Liver (tissue), 9 donors: ENCODE results near the gene MEGF6. TPM values are rescaled to one million over a fixed set of nuclear protein-coding genes. Genes with fewer than 3 reads are reported as not detected.

Source experiments
- DNase-seq: peaks from one replicate; pipeline ENCODE4 v3.0.0-alpha.2; 2017; ENCODE audit warnings: low spot score
- H3K27ac ChIP-seq, 2 donors: one replicate each; pipeline ENCODE4 v1.7.0; 2013; ENCODE audit warnings: inconsistent platforms in 2 of 2, low read length in 2 of 2, control low read depth in 1 of 2, low read depth in 1 of 2, mild to moderate bottlenecking in 1 of 2
- H3K27me3 ChIP-seq, 4 donors: one replicate each; pipeline versions ENCODE4 v1.6.1 to v1.7.0; 2013; ENCODE audit warnings: low read length in 3 of 4, inconsistent platforms in 1 of 4, mild to moderate bottlenecking in 1 of 4, moderate library complexity in 1 of 4; ENCODE audit not compliant: control insufficient read depth in 4 of 4, insufficient read depth in 4 of 4
- H3K36me3 ChIP-seq, 4 donors: one replicate each; pipeline versions ENCODE4 v1.6.1 to v1.7.0; 2013; ENCODE audit warnings: low read length in 3 of 4, mild to moderate bottlenecking in 3 of 4, low read depth in 1 of 4, moderate library complexity in 1 of 4; ENCODE audit not compliant: control insufficient read depth in 4 of 4, insufficient read depth in 3 of 4
- H3K4me1 ChIP-seq, 4 donors: one replicate each; pipeline versions ENCODE4 v1.6.1 to v1.7.0; 2013; ENCODE audit warnings: low read length in 3 of 4, mild to moderate bottlenecking in 3 of 4, moderate library complexity in 1 of 4; ENCODE audit not compliant: control insufficient read depth in 4 of 4, insufficient read depth in 4 of 4
- H3K4me3 ChIP-seq, 3 donors: one replicate each; pipeline versions ENCODE4 v1.6.1 to v1.7.0; 2013; ENCODE audit warnings: low read length in 3 of 3, control low read depth in 1 of 3, low read depth in 1 of 3, mild to moderate bottlenecking in 1 of 3
- H3K9ac ChIP-seq, 2 donors: one replicate each; pipeline ENCODE4 v1.7.0; 2013; ENCODE audit warnings: low read length in 2 of 2, mild to moderate bottlenecking in 2 of 2, moderate library complexity in 2 of 2, control low read depth in 1 of 2, low read depth in 1 of 2
- H3K9me3 ChIP-seq, 4 donors: one replicate each; pipeline versions ENCODE4 v1.6.1 to v1.7.0; 2013; ENCODE audit warnings: low read length in 3 of 4; ENCODE audit not compliant: control insufficient read depth in 4 of 4
- ATF3 ChIP-seq: IDR thresholded peaks from 2 replicates; pipeline ENCODE4 v1.6.1; 2016; ENCODE audit warnings: antibody characterized with exemption
- EGR1 ChIP-seq, 2 donors: IDR thresholded peaks; 2 replicates each; pipeline ENCODE4 v1.6.1; 2016 to 2018; ENCODE audit warnings: antibody characterized with exemption in 2 of 2, low read depth in 2 of 2
- FOXA1 ChIP-seq: IDR thresholded peaks from 2 replicates; pipeline ENCODE4 v1.6.1; 2016; ENCODE audit warnings: antibody characterized with exemption
- FOXA2 ChIP-seq: IDR thresholded peaks from 2 replicates; pipeline ENCODE4 v1.6.1; 2016; ENCODE audit warnings: antibody characterized with exemption
- GABPA ChIP-seq, 2 donors: IDR thresholded peaks in 1 of 2; conservative IDR thresholded peaks in 1 of 2; 2 replicates each; pipeline ENCODE4 v1.6.1; 2016; ENCODE audit warnings: antibody characterized with exemption in 2 of 2, mild to moderate bottlenecking in 1 of 2, moderate library complexity in 1 of 2
- NR2F2 ChIP-seq: IDR thresholded peaks from 2 replicates; pipeline ENCODE4 v1.6.1; 2016; ENCODE audit warnings: antibody characterized with exemption
- RAD21 ChIP-seq, 2 donors: IDR thresholded peaks; 2 replicates each; pipeline ENCODE4 v1.6.1; 2016; ENCODE audit warnings: antibody characterized with exemption in 2 of 2, mild to moderate bottlenecking in 2 of 2
- SP1 ChIP-seq: IDR thresholded peaks from 2 replicates; pipeline ENCODE4 v1.6.1; 2018; ENCODE audit warnings: antibody characterized with exemption, mild to moderate bottlenecking
- YY1 ChIP-seq: IDR thresholded peaks from 2 replicates; pipeline ENCODE4 v1.6.1; 2016; ENCODE audit warnings: antibody characterized with exemption, mild to moderate bottlenecking
- WGBS: extraction: QIAGEN DNeasy Blood & Tissue Kit; methylation state at CpG from one replicate; pipeline ENCODE4 v1.1.7; 2013; 5-methylcytosine and 5-hydroxymethylcytosine counted together
- polyA plus RNA-seq, 2 donors: library from polyadenylated mRNA; stranded (reverse) in 1 of 2; unstranded in 1 of 2; fragments of 200-250 nt in 1 of 2; fragments of >200 nt in 1 of 2; fragmentation: Nextera tagmentation in 1 of 2; extraction: Ambion mirVana in 1 of 2; gene quantifications; one replicate each; pipeline versions ENCODE4 v1.2.1 to v1.2.3, GENCODE V29; 2013 to 2015
- total RNA-seq, 2 donors: library from RNA; depleted of rRNA; stranded (reverse); fragments of >200 nt; gene quantifications; one replicate each; pipeline ENCODE4 v1.2.3, GENCODE V29; 2014
- TF ChIP-seq, protein P1 (sequence below): IDR thresholded peaks from 2 replicates; pipeline ENCODE4 v1.6.1; 2016; ENCODE audit warnings: antibody characterized with exemption, mild to moderate bottlenecking
- TF ChIP-seq, protein P2 (sequence below): fragments of 150-350 bp; IDR thresholded peaks from 2 replicates; pipeline ENCODE4 v1.5.1; 2017; ENCODE audit warnings: improper control_type of control experiment, low read depth, low read length; ENCODE audit not compliant: missing input control
- TF ChIP-seq, protein P3 (sequence below): IDR thresholded peaks from 2 replicates; pipeline ENCODE4 v1.6.1; 2016; ENCODE audit warnings: antibody characterized with exemption
- donor health status: healthy.
- donor health status: healthy.
- donor health status: healthy.
- donor health status: healthy.
- donor health status: healthy.

The MEGF6 gene
- total and polyA plus RNA-seq, 4 donors, result 1.3 to 11.0 (median 4.0) TPM

DNA sequence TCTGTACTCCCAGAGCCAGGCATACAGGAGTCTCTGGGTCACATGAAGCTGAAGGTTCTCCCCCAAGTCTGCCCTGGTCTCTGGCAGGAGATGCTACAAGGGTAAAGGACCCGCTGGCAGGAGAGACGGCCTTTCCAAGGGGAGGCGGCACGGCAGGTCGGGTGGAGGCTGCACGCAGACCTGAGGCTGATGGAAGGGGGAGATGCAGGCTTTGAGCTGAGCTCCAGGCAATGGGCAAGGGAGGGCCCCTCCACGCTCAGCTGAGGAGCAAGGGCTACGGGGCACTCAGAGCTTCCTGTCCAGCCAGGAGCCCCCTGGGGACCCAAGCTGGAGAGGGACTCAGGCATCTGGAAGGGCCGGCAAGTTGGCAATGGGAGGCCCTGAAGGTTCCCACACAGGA lies 50.3 kb downstream of the MEGF6 start (continued):
- TF ChIP-seq, protein P1, sequence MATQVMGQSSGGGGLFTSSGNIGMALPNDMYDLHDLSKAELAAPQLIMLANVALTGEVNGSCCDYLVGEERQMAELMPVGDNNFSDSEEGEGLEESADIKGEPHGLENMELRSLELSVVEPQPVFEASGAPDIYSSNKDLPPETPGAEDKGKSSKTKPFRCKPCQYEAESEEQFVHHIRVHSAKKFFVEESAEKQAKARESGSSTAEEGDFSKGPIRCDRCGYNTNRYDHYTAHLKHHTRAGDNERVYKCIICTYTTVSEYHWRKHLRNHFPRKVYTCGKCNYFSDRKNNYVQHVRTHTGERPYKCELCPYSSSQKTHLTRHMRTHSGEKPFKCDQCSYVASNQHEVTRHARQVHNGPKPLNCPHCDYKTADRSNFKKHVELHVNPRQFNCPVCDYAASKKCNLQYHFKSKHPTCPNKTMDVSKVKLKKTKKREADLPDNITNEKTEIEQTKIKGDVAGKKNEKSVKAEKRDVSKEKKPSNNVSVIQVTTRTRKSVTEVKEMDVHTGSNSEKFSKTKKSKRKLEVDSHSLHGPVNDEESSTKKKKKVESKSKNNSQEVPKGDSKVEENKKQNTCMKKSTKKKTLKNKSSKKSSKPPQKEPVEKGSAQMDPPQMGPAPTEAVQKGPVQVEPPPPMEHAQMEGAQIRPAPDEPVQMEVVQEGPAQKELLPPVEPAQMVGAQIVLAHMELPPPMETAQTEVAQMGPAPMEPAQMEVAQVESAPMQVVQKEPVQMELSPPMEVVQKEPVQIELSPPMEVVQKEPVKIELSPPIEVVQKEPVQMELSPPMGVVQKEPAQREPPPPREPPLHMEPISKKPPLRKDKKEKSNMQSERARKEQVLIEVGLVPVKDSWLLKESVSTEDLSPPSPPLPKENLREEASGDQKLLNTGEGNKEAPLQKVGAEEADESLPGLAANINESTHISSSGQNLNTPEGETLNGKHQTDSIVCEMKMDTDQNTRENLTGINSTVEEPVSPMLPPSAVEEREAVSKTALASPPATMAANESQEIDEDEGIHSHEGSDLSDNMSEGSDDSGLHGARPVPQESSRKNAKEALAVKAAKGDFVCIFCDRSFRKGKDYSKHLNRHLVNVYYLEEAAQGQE, result no peak

DNA sequence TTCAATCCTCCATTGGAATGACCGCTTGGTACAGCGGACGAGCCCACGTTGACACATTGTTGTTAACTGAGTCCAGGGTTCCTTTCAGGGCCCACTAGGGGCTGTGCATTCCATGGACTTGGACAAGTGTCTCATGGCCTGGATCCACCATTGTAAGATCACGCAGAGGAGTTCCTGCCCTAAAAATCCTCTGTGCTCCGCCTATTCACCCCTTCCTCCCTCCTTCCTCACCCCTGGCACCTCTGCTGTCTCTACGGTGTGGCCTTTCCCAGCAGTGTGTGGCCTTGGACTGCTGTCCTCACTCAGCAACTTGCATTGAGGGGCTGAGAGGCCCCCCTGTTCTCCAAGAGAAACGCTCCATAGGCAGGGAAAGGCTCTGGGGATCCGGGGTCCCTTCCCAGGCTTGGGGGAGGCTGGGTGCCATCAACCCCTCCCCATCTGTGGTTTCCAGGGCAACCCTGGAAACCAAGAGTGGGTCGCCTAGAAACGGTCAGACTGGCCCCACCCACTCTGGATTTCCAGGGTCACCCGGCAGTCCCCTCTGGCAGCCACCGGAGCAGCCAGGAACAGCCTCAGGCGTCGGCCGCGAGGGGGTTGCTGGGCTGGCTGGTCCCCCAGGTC lies 50.9 kb downstream of the MEGF6 start:
- TF ChIP-seq, protein P2, sequence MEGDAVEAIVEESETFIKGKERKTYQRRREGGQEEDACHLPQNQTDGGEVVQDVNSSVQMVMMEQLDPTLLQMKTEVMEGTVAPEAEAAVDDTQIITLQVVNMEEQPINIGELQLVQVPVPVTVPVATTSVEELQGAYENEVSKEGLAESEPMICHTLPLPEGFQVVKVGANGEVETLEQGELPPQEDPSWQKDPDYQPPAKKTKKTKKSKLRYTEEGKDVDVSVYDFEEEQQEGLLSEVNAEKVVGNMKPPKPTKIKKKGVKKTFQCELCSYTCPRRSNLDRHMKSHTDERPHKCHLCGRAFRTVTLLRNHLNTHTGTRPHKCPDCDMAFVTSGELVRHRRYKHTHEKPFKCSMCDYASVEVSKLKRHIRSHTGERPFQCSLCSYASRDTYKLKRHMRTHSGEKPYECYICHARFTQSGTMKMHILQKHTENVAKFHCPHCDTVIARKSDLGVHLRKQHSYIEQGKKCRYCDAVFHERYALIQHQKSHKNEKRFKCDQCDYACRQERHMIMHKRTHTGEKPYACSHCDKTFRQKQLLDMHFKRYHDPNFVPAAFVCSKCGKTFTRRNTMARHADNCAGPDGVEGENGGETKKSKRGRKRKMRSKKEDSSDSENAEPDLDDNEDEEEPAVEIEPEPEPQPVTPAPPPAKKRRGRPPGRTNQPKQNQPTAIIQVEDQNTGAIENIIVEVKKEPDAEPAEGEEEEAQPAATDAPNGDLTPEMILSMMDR, result no peak
- TF ChIP-seq, protein P3, sequence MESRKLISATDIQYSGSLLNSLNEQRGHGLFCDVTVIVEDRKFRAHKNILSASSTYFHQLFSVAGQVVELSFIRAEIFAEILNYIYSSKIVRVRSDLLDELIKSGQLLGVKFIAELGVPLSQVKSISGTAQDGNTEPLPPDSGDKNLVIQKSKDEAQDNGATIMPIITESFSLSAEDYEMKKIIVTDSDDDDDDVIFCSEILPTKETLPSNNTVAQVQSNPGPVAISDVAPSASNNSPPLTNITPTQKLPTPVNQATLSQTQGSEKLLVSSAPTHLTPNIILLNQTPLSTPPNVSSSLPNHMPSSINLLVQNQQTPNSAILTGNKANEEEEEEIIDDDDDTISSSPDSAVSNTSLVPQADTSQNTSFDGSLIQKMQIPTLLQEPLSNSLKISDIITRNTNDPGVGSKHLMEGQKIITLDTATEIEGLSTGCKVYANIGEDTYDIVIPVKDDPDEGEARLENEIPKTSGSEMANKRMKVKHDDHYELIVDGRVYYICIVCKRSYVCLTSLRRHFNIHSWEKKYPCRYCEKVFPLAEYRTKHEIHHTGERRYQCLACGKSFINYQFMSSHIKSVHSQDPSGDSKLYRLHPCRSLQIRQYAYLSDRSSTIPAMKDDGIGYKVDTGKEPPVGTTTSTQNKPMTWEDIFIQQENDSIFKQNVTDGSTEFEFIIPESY, result no peak
- TF ChIP-seq FOXA2, result no peak
- TF ChIP-seq RAD21 (IDR thresholded peaks at IDR 0.05), result no peak
- TF ChIP-seq GABPA (IDR thresholded peaks at IDR 0.05 in 1 of 2, conservative IDR thresholded peaks at IDR 0.05 in 1 of 2), result no peak
- TF ChIP-seq, protein P1, result no peak
- TF ChIP-seq NR2F2, result no peak
- TF ChIP-seq FOXA1, result no peak
- TF ChIP-seq EGR1 (IDR thresholded peaks at IDR 0.05; ENCODE audit: low read depth in 2 of 2), result no peak
- TF ChIP-seq ATF3, result no peak
- no peak for TF ChIP-seq YY1
- no peak for TF ChIP-seq SP1
- WGBS, result 76% methylated on average over 17 of the region's 17 CpGs

More for the DNA sequence above, 50.9 kb downstream of the MEGF6 start:
- Histone ChIP-seq H3K27ac (no peak overlapping the region), H3K9me3 (no peaks in the 10 kb centered on the region), H3K4me1 (no peaks in the 10 kb centered on the region), H3K36me3 (no peaks in the 10 kb centered on the region), H3K9ac (no peak overlapping the region), H3K4me3 (no peak overlapping the region), H3K27me3 (no peaks in the 10 kb centered on the region)
- no peak for DNase-seq
